Measurements from ENCODE around the gene QKI.

- TF ChIP-seq CTCF (IDR thresholded peaks at IDR 0.05) (no peak), POLR2A (IDR thresholded peaks at IDR 0.05) (no peak)
Measured at GRCh38 chr6:163579111-163579879, 164.8 kb downstream of the QKI start.

Data from right lobe of liver (tissue), 4 donors.